ENCODE measurements around the gene CEP152.

Gene CEP152

GRCh38 chr15:48719668-48720067 lies 91.2 kb downstream of the CEP152 start:
- TF ChIP-seq L3MBTL2 (conservative IDR thresholded peaks at IDR 0.05) (no peak), ZNF384 (IDR thresholded peaks at IDR 0.05) (no peak), ELF4 (IDR thresholded peaks at IDR 0.05) (no peak), SUZ12 (IDR thresholded peaks at IDR 0.05) (no peak), CTBP1 (IDR thresholded peaks at IDR 0.05; ENCODE audit: borderline replicate concordance) (no peak), HDGF (IDR thresholded peaks at IDR 0.05; ENCODE audit: borderline replicate concordance) (no peak), BHLHE40 (IDR thresholded peaks at IDR 0.05; ENCODE audit: borderline replicate concordance) (no peak), TARDBP (IDR thresholded peaks at IDR 0.05) (no peak), LEF1 (IDR thresholded peaks at IDR 0.05; ENCODE audit: borderline replicate concordance) (no peak), FOXK2 (IDR thresholded peaks at IDR 0.05) (no peak), FOXM1 (IDR thresholded peaks at IDR 0.05; ENCODE audit: borderline replicate concordance) (no peak), ARNT (IDR thresholded peaks at IDR 0.05) (no peak), NFRKB (IDR thresholded peaks at IDR 0.05) (no peak), FOXA1 (IDR thresholded peaks at IDR 0.05) (no peak)
- TF ChIP-seq, protein P1, sequence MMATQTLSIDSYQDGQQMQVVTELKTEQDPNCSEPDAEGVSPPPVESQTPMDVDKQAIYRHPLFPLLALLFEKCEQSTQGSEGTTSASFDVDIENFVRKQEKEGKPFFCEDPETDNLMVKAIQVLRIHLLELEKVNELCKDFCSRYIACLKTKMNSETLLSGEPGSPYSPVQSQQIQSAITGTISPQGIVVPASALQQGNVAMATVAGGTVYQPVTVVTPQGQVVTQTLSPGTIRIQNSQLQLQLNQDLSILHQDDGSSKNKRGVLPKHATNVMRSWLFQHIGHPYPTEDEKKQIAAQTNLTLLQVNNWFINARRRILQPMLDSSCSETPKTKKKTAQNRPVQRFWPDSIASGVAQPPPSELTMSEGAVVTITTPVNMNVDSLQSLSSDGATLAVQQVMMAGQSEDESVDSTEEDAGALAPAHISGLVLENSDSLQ (IDR thresholded peaks at IDR 0.05), result no peak
- POLR2A ChIA-PET, result no interaction called here
- no peak for DNase-seq (ENCODE audit: extremely low spot score)
- CTCF ChIA-PET, result no interaction called here

GRCh38 chr15:48718646-48719045 lies 92.2 kb downstream of the CEP152 start:
- no peak for DNase-seq (ENCODE audit: extremely low spot score)
- CTCF ChIA-PET, result no interaction called here
- POLR2A ChIA-PET, result no interaction called here
- TF ChIP-seq FOXA1 (IDR thresholded peaks at IDR 0.05) (no peak), BHLHE40 (IDR thresholded peaks at IDR 0.05; ENCODE audit: borderline replicate concordance) (no peak), ARNT (IDR thresholded peaks at IDR 0.05) (no peak), HDGF (IDR thresholded peaks at IDR 0.05; ENCODE audit: borderline replicate concordance) (no peak), LEF1 (IDR thresholded peaks at IDR 0.05; ENCODE audit: borderline replicate concordance) (no peak), CTBP1 (IDR thresholded peaks at IDR 0.05; ENCODE audit: borderline replicate concordance) (no peak), ELF4 (IDR thresholded peaks at IDR 0.05) (no peak), SUZ12 (IDR thresholded peaks at IDR 0.05) (no peak)
- TF ChIP-seq, protein P1 (IDR thresholded peaks at IDR 0.05), result no peak

- CTCF ChIA-PET, result no interaction called here
- POLR2A ChIA-PET, result no interaction called here
- no peak for DNase-seq (ENCODE audit: extremely low spot score)
- TF ChIP-seq FOXK2 (IDR thresholded peaks at IDR 0.05), result no peak
- no peak for TF ChIP-seq FOXM1 (IDR thresholded peaks at IDR 0.05; ENCODE audit: borderline replicate concordance)
- no peak for TF ChIP-seq BHLHE40 (IDR thresholded peaks at IDR 0.05; ENCODE audit: borderline replicate concordance)
- no peak for TF ChIP-seq L3MBTL2 (conservative IDR thresholded peaks at IDR 0.05)
- TF ChIP-seq LEF1 (IDR thresholded peaks at IDR 0.05; ENCODE audit: borderline replicate concordance), result no peak
- TF ChIP-seq, protein P1 (IDR thresholded peaks at IDR 0.05), result no peak
- TF ChIP-seq SUZ12 (IDR thresholded peaks at IDR 0.05), result no peak
- TF ChIP-seq ZNF384 (IDR thresholded peaks at IDR 0.05), result no peak
- no peak for TF ChIP-seq TARDBP (IDR thresholded peaks at IDR 0.05)
- TF ChIP-seq HDGF (IDR thresholded peaks at IDR 0.05; ENCODE audit: borderline replicate concordance), result no peak
- TF ChIP-seq CTBP1 (IDR thresholded peaks at IDR 0.05; ENCODE audit: borderline replicate concordance), result no peak
- no peak for TF ChIP-seq FOXA1 (IDR thresholded peaks at IDR 0.05)
- TF ChIP-seq ELF4 (IDR thresholded peaks at IDR 0.05), result no peak
- no peak for TF ChIP-seq ARNT (IDR thresholded peaks at IDR 0.05)
- no peak for TF ChIP-seq SP1 (IDR thresholded peaks at IDR 0.05)
Measured at GRCh38 chr15:48717458-48717857, 93.4 kb downstream of the CEP152 start.

GRCh38 chr15:48712546-48712945 lies 98.3 kb downstream of the CEP152 start:
- ChIA-PET CTCF (no interaction called here), POLR2A (no interaction called here)
- no peak for DNase-seq (ENCODE audit: extremely low spot score)
- TF ChIP-seq CTBP1 (IDR thresholded peaks at IDR 0.05; ENCODE audit: borderline replicate concordance), result no peak

DNA sequence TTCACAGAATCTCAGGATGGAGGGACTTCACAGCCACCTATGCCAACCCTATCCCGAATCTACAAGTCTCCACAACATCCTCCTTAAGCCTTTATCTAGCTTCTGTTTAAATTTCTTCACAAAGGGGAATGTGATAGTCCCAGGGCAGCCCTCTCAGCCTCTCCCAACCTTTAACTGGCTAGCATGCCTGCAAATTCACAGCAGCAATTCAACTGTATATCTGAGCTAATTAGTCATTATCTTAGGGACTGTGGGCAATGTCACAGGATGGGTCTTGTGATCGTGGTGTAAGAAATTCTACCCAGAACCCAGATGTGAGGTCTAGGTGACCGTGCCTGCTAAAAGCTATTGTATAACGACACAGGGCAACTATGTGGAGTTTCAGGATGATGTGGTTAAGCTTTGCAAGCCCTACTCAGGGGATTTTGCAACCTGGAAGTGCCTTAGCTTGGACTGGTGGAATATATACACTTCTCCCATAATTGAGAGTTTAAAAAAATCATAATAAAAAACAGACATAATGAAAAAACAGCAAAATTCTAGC lies 99.8 kb downstream of the CEP152 start:
- ChIA-PET CTCF (no interaction called here), POLR2A (no interaction called here)
- DNase-seq (ENCODE audit: extremely low spot score), result no peak
- TF ChIP-seq TARDBP (IDR thresholded peaks at IDR 0.05) (no peak), FOXK2 (IDR thresholded peaks at IDR 0.05) (no peak), HDGF (IDR thresholded peaks at IDR 0.05; ENCODE audit: borderline replicate concordance) (no peak), NFRKB (IDR thresholded peaks at IDR 0.05) (no peak)

GRCh38 chr15:48708641-48709040 lies 102.2 kb downstream of the CEP152 start:
- POLR2A ChIA-PET, result no interaction called here
- DNase-seq (ENCODE audit: extremely low spot score), result no peak
- CTCF ChIA-PET, result no interaction called here
- TF ChIP-seq LEF1 (IDR thresholded peaks at IDR 0.05; ENCODE audit: borderline replicate concordance), result no peak
- no peak for TF ChIP-seq FOXK2 (IDR thresholded peaks at IDR 0.05)
- no peak for TF ChIP-seq ZNF384 (IDR thresholded peaks at IDR 0.05)
- TF ChIP-seq NFRKB (IDR thresholded peaks at IDR 0.05), result no peak
- no peak for TF ChIP-seq FOXM1 (IDR thresholded peaks at IDR 0.05; ENCODE audit: borderline replicate concordance)
- TF ChIP-seq FOXA1 (IDR thresholded peaks at IDR 0.05), result no peak
- no peak for TF ChIP-seq SUZ12 (IDR thresholded peaks at IDR 0.05)
- no peak for TF ChIP-seq L3MBTL2 (conservative IDR thresholded peaks at IDR 0.05)
- no peak for TF ChIP-seq TARDBP (IDR thresholded peaks at IDR 0.05)
- no peak for TF ChIP-seq SP1 (IDR thresholded peaks at IDR 0.05)
- TF ChIP-seq HDGF (IDR thresholded peaks at IDR 0.05; ENCODE audit: borderline replicate concordance), result no peak
- TF ChIP-seq ELF4 (IDR thresholded peaks at IDR 0.05), result no peak
- TF ChIP-seq CTBP1 (IDR thresholded peaks at IDR 0.05; ENCODE audit: borderline replicate concordance), result no peak
- TF ChIP-seq, protein P1 (IDR thresholded peaks at IDR 0.05), result no peak
- TF ChIP-seq BHLHE40 (IDR thresholded peaks at IDR 0.05; ENCODE audit: borderline replicate concordance), result no peak
- no peak for TF ChIP-seq ARNT (IDR thresholded peaks at IDR 0.05)
